K562 (cell line): ENCODE measurements around the gene ARMC9. TPM values are rescaled to one million over a fixed set of nuclear protein-coding genes. Genes with fewer than 3 reads are reported as not detected.

Experiments
- ATAC-seq: fragments of 200-7000 bp; cut with Tn5 transposase; 3 replicates; pipeline ENCODE4 v1.9.1; 2020; ENCODE audit warnings: moderate library complexity
- BruUV-seq: library from RNA; stranded (reverse); fragments of 400-500 nt; replicated peaks from 2 replicates; lab custom pipeline; 2021; lab: Mats Ljungman, UMichigan
- CTCF ChIA-PET: fragments of 300-600 bp; formaldehyde crosslinking; extraction: SDS; loops from one replicate; lab custom pipeline; 2021; ENCODE audit warnings: low intra/inter-chr PET ratio; lab: Yijun Ruan, JAX
- POLR2A ChIA-PET: fragments of 300-600, 350-650 bp; sonication (Branson Sonifier 250); formaldehyde crosslinking; extraction: SDS; loops from one replicate; lab custom pipeline; 2021; ENCODE audit warnings: antibody characterized with exemption, inconsistent platforms; lab: Yijun Ruan, JAX
- DNase-seq, 4 experiments: peaks; one replicate each; pipeline versions ENCODE4 v3.0.0 to v3.0.0-alpha.2; 2011 to 2018; ENCODE audit warnings: low spot score in 3 of 4, mixed read lengths in 3 of 4; ENCODE audit errors: extremely low read depth in 1 of 4
- FAIRE-seq: peaks from 2 replicates; lab custom pipeline; 2011; peaks lifted over from hg19 to GRCh38; lab: Jason Lieb, UNC
- H2AFZ ChIP-seq: 2 replicates; pipeline ENCODE4 v1.6.0; 2011; ENCODE audit warnings: low read depth, low read length, control low read depth, inconsistent platforms
- H3K27ac ChIP-seq: fragments of 200-600 bp; 3 replicates; pipeline ENCODE4 v1.8.0; 2011; ENCODE audit warnings: low read depth, mild to moderate bottlenecking, control low read depth, inconsistent platforms, low read length, moderate library complexity, mixed read lengths; ENCODE audit errors: extremely low read depth
- H3K27me3 ChIP-seq, 2 experiments: fragments of 300-600 bp in 1 of 2; 2 replicates in 1 of 2; 3 replicates in 1 of 2; pipeline versions ENCODE4 v1.6.0 to v1.8.0; 2011; ENCODE audit warnings: inconsistent platforms in 2 of 2, low read length in 2 of 2, mild to moderate bottlenecking in 1 of 2, mixed read lengths in 1 of 2, moderate library complexity in 1 of 2; ENCODE audit not compliant: control insufficient read depth in 2 of 2, insufficient read depth in 2 of 2
- H3K36me3 ChIP-seq: fragments of 300-600 bp; 3 replicates; pipeline ENCODE4 v1.8.0; 2011; ENCODE audit warnings: mild to moderate bottlenecking, low read length, inconsistent platforms; ENCODE audit not compliant: control insufficient read depth, insufficient read depth
- H3K4me1 ChIP-seq, 2 experiments: fragments of 200-600 bp in 1 of 2; replicated peaks in 1 of 2; 2 replicates in 1 of 2; 3 replicates in 1 of 2; pipeline versions ENCODE4 v1.5.1 to v1.8.0; 2011; ENCODE audit warnings: inconsistent platforms in 2 of 2, low read length in 2 of 2, mild to moderate bottlenecking in 1 of 2, mixed read lengths in 1 of 2, moderate library complexity in 1 of 2; ENCODE audit not compliant: control insufficient read depth in 2 of 2, insufficient read depth in 2 of 2
- H3K4me2 ChIP-seq: 2 replicates; pipeline ENCODE4 v1.6.1; 2011; ENCODE audit warnings: low read length, control low read depth, inconsistent platforms, mixed read lengths; ENCODE audit not compliant: insufficient read depth
- H3K4me3 ChIP-seq: fragments of 200-600 bp; sonication (generic), shearing (Covaris generic); 2 replicates; pipeline ENCODE4 v1.5.1; 2016; ENCODE audit warnings: control low read depth, inconsistent platforms
- H3K79me2 ChIP-seq: fragments of 200-600 bp; 3 replicates; pipeline ENCODE4 v1.8.0; 2011; ENCODE audit warnings: low read length, inconsistent platforms; ENCODE audit not compliant: control insufficient read depth, insufficient read depth
- H3K9ac ChIP-seq, 2 experiments: 2 replicates each; pipeline versions ENCODE4 v1.6.0 to v1.6.1; 2011; ENCODE audit warnings: low read depth in 2 of 2, low read length in 2 of 2, control low read depth in 1 of 2, inconsistent platforms in 1 of 2, mild to moderate bottlenecking in 1 of 2, mixed read lengths in 1 of 2; ENCODE audit not compliant: insufficient read depth in 1 of 2
- H3K9me1 ChIP-seq: one replicate; pipeline ENCODE4 v1.6.0; 2011; ENCODE audit warnings: inconsistent platforms, mild to moderate bottlenecking, low read length, moderate library complexity; ENCODE audit not compliant: control insufficient read depth, insufficient read depth
- H3K9me3 ChIP-seq: replicated peaks from 2 replicates; pipeline ENCODE4 v1.5.1; 2011; ENCODE audit warnings: low read depth, low read length, inconsistent platforms; ENCODE audit not compliant: control insufficient read depth, insufficient read depth
- H4K20me1 ChIP-seq: replicated peaks from 2 replicates; pipeline ENCODE4 v1.6.1; 2011; ENCODE audit warnings: low read length, inconsistent platforms, mixed read lengths; ENCODE audit not compliant: control insufficient read depth, insufficient read depth
- ATF4 ChIP-seq: fragments of 450-650 bp; formaldehyde crosslinking; IDR thresholded peaks from 2 replicates; pipeline ENCODE4 v1.4.0; 2022; ENCODE audit warnings: mild to moderate bottlenecking, moderate library complexity
- FOXK2 ChIP-seq, 2 experiments: fragments of 450-650 bp; IDR thresholded peaks in 1 of 2; conservative IDR thresholded peaks in 1 of 2; 2 replicates each; pipeline ENCODE4 v1.6.1; 2016; ENCODE audit warnings: low read depth in 2 of 2, mild to moderate bottlenecking in 1 of 2
- HDAC1 ChIP-seq, 2 experiments: fragments of 450-650 bp; IDR thresholded peaks; 2 replicates each; pipeline ENCODE4 v1.6.1; 2016 to 2017; ENCODE audit warnings: inconsistent platforms in 1 of 2, mild to moderate bottlenecking in 1 of 2, moderate library complexity in 1 of 2
- MAFK ChIP-seq: IDR thresholded peaks from 2 replicates; pipeline ENCODE4 v1.6.1; 2011; ENCODE audit warnings: low read length, improper control_type of control experiment
- NR1H2 ChIP-seq: sonication (generic); formaldehyde crosslinking; IDR thresholded peaks from 2 replicates; pipeline ENCODE4 v1.4.0; 2020; ENCODE audit warnings: mild to moderate bottlenecking, missing genetic modification reagents
- NR2C2 ChIP-seq, 2 experiments: fragments of 200-800 bp in 1 of 2; sonication (Bioruptor generic) in 1 of 2; sonication (generic) in 1 of 2; formaldehyde crosslinking in 1 of 2; IDR thresholded peaks; 2 replicates each; pipeline versions ENCODE4 v1.6.1 to v1.8.0; 2016 to 2022; ENCODE audit warnings: mild to moderate bottlenecking in 1 of 2, missing compliant biosample characterization in 1 of 2, missing genetic modification characterization in 1 of 2, missing genetic modification reagents in 1 of 2
- SMARCB1 ChIP-seq: IDR thresholded peaks from 2 replicates; pipeline ENCODE4 v1.6.1; 2011; ENCODE audit warnings: improper control_type of control experiment, low read depth; ENCODE audit not compliant: insufficient read length
- SREBF2 ChIP-seq: sonication (generic); formaldehyde crosslinking; IDR thresholded peaks from 2 replicates; pipeline ENCODE4 v1.4.0; 2020; ENCODE audit warnings: mild to moderate bottlenecking, missing genetic modification reagents
- USF1 ChIP-seq: sonication (generic); formaldehyde crosslinking; IDR thresholded peaks from 2 replicates; pipeline ENCODE4 v1.9.0; 2022; ENCODE audit warnings: mild to moderate bottlenecking, missing genetic modification reagents
- ZKSCAN8 ChIP-seq: fragments of 200-800 bp; sonication (Bioruptor generic); IDR thresholded peaks from 2 replicates; pipeline ENCODE4 v1.6.1; 2016; ENCODE audit warnings: missing genetic modification characterization, missing compliant biosample characterization
- ZNF347 ChIP-seq: fragments of 450-650 bp; formaldehyde crosslinking; IDR thresholded peaks from 2 replicates; pipeline ENCODE4 v1.4.0; 2020; ENCODE audit warnings: low read depth, mild to moderate bottlenecking, moderate library complexity
- WGBS: fragments of 100-300 bp; shearing (Covaris generic); methylation state at CpG from one replicate; pipeline ENCODE4 v1.1.6; 2016; ENCODE audit warnings: low coverage, mixed read lengths; ENCODE audit not compliant: insufficient coverage; ENCODE audit errors: missing lambda C conversion rate; 5-methylcytosine and 5-hydroxymethylcytosine counted together
- in situ Hi-C: fragments of 300-500 bp; cut with MboI; formaldehyde crosslinking; loops from 4 replicates; pipeline ENCODE4 v1.15.0; 2018; ENCODE audit warnings: inconsistent platforms, mixed read lengths
- intact Hi-C: fragments of 100-400 bp; cut with micrococcal nuclease; formaldehyde crosslinking; loops from 2 replicates; pipeline ENCODE4 v1.14.2; 2022
- polyA plus RNA-seq, 8 experiments: library from polyadenylated mRNA; depleted of rRNA in 4 of 8; stranded (reverse) in 5 of 8; unstranded in 3 of 8; fragments of >200 nt; fragmentation: Nextera tagmentation in 2 of 8; fragmentation: Illumina TruSeq in 1 of 8; extraction: Ambion mirVana in 2 of 8; extraction: Trizol in 1 of 8; gene quantifications; 2 replicates each; pipeline versions ENCODE4 v1.2.1 to v1.2.3, GENCODE V29; 2011 to 2014; ENCODE audit warnings: inconsistent platforms in 1 of 8, missing spikeins in 1 of 8
- total RNA-seq, 7 experiments: library from RNA; depleted of rRNA in 6 of 7; stranded (reverse); fragments of >200 nt in 6 of 7; fragmentation: Illumina TruSeq in 2 of 7; extraction: Trizol in 2 of 7; gene quantifications; 2 replicates each; pipeline versions ENCODE4 v1.2.1 to v1.2.3, GENCODE V29; 2011 to 2021; ENCODE audit warnings: low replicate concordance in 1 of 7
- TF ChIP-seq, protein P1 (sequence below): fragments of 250-450 bp; sonication (Bioruptor Pico); IDR thresholded peaks from 2 replicates; pipeline ENCODE4 v1.5.0; 2021
- TF ChIP-seq, protein P2 (sequence below): fragments of 450-650 bp; conservative IDR thresholded peaks from 2 replicates; pipeline ENCODE4 v1.6.1; 2016; ENCODE audit warnings: missing genetic modification characterization, low read depth, mild to moderate bottlenecking, missing compliant biosample characterization, moderate library complexity
- TF ChIP-seq, protein P3 (sequence below): fragments of 250-450 bp; sonication (Bioruptor Pico); IDR thresholded peaks from 2 replicates; pipeline ENCODE4 v1.4.0; 2020; ENCODE audit warnings: mild to moderate bottlenecking, moderate library complexity

Gene ARMC9
- total and polyA plus RNA-seq, 9 of the 15 experiments (the other 6 are each of a cell fraction or from before 2014, with no cell fraction given), result 0.36 to 2.3 (median 1.1) TPM

DNA sequence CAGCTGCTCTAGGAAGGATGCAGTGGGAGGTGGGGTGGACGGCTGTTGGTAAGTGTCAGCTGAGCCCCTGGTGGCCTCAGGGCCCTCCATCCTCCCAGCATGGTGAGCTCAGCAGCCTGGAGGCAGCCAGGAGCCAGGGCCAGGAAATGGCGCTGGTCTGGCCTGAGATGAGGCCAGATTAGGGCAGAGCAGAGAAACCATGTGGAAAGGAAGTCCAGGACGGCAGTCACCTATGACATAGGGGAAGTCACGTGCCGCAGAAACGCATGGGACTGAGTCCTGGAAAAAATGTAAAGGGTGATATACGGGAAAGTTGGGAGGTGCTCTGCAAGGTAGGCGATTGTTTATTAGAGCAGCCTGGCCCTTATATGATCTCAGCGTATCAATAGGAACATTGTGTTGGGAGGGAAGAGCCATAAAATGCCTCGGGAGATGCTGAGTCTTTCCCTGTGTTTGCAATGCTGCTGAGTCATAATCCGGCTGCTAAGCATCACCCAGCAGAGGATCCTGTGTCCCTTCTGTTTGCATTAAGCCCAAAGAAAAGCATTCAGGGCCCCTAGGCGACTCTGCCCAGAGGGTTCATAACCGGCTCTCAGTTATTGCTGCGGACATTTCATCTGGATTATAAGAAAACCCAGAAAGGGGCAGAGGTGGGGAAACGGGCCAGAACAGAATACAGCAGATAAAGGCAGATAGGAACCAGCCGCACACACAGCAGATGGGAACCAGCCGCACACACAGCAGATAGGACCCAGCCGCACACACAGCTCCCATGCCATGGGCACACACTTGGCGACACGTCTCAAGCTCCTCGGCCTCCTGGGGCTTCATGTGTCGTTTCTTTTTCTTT lies 166.8 kb downstream of the ARMC9 start (continued):
- TF ChIP-seq NR2C2 (CRISPR knock-in tag; IDR thresholded peaks at IDR 0.05) (no peak), NR2C2 (tag; IDR thresholded peaks at IDR 0.05) (peak; percentile 47; the same call in 1 of the 2 replicates), NR1H2 (CRISPR knock-in tag) (no peak), USF1 (CRISPR knock-in tag) (peak; percentile 92), MAFK (peak; percentile 27; the same call in 1 of the 2 replicates), HDAC1 (IDR thresholded peaks at IDR 0.05) (0 out of 4 replicates have a peak, but pooled peaks of 1 of the 2 experiments have one; percentile 12), FOXK2 (conservative IDR thresholded peaks at IDR 0.05 in 1 of 2, IDR thresholded peaks at IDR 0.05 in 1 of 2; ENCODE audit: low read depth in 2 of 2) (no peak), SMARCB1 (no peak)
- TF ChIP-seq, protein P1, sequence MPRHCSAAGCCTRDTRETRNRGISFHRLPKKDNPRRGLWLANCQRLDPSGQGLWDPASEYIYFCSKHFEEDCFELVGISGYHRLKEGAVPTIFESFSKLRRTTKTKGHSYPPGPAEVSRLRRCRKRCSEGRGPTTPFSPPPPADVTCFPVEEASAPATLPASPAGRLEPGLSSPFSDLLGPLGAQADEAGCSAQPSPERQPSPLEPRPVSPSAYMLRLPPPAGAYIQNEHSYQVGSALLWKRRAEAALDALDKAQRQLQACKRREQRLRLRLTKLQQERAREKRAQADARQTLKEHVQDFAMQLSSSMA, result no peak

DNA sequence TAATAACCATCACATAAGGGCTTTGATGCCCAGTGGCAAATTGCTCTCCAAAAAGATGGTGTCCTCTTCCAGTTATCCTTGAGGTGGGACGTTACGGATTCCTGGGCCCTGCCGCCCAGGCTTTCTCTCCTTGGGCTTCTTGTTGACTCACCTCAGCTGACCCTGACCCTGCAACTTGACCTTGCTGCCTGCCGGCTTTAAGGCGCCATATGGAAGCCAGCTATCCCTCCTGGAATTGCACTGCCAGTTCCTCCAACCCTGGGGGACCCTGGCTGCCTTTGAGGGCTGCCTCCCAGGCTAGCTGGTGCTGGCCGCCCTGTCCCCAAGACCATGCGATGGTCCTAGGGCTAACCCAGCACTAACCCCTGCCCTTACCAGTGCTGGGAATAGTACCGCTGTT lies 168.7 kb downstream of the ARMC9 start:
- in situ Hi-C loops, result no loop called here
- Histone ChIP-seq H3K27me3 (no peaks in the 10 kb centered on the region), H3K4me2 (no peak overlapping the region), H3K27ac (no peak overlapping the region), H3K79me2 (no peaks in the 10 kb centered on the region), H4K20me1 (no peaks in the 10 kb centered on the region), H3K36me3 (no peaks in the 10 kb centered on the region), H3K9ac (no peak overlapping the region), H3K9me1 (no peaks in the 10 kb centered on the region), H3K4me1 (peaks cover 2 to 17% of the 10 kb centered on the region in 2 experiments; a peak in 4 of 5 replicates), H2AFZ (no peak overlapping the region), H3K4me3 (no peak overlapping the region), H3K9me3 (no peaks in the 10 kb centered on the region)
- TF ChIP-seq ZKSCAN8 (CRISPR knock-in tag) (no peak), ZNF347 (no peak), SREBF2 (no peak), ATF4 (CRISPR knock-in tag) (no peak)
- TF ChIP-seq, protein P2, sequence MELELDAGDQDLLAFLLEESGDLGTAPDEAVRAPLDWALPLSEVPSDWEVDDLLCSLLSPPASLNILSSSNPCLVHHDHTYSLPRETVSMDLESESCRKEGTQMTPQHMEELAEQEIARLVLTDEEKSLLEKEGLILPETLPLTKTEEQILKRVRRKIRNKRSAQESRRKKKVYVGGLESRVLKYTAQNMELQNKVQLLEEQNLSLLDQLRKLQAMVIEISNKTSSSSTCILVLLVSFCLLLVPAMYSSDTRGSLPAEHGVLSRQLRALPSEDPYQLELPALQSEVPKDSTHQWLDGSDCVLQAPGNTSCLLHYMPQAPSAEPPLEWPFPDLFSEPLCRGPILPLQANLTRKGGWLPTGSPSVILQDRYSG (tag), result no peak
- TF ChIP-seq, protein P3, sequence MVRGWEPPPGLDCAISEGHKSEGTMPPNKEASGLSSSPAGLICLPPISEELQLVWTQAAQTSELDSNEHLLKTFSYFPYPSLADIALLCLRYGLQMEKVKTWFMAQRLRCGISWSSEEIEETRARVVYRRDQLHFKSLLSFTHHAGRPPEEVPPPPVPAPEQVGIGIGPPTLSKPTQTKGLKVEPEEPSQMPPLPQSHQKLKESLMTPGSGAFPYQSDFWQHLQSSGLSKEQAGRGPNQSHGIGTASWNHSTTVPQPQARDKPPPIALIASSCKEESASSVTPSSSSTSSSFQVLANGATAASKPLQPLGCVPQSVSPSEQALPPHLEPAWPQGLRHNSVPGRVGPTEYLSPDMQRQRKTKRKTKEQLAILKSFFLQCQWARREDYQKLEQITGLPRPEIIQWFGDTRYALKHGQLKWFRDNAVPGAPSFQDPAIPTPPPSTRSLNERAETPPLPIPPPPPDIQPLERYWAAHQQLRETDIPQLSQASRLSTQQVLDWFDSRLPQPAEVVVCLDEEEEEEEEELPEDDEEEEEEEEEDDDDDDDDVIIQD (CRISPR knock-in tag), result no peak
- no peak for DNase-seq
- POLR2A ChIA-PET, result no interaction called here
- no peak for ATAC-seq
- intact Hi-C loops, result no loop called here
- FAIRE-seq, result no peak
- CTCF ChIA-PET, result no interaction called here
- WGBS, result 80% methylated on average over 6 of the region's 8 CpGs
- BruUV-seq, result no TSS peak
